ENCODE results near the gene TRAP1.

DNA sequence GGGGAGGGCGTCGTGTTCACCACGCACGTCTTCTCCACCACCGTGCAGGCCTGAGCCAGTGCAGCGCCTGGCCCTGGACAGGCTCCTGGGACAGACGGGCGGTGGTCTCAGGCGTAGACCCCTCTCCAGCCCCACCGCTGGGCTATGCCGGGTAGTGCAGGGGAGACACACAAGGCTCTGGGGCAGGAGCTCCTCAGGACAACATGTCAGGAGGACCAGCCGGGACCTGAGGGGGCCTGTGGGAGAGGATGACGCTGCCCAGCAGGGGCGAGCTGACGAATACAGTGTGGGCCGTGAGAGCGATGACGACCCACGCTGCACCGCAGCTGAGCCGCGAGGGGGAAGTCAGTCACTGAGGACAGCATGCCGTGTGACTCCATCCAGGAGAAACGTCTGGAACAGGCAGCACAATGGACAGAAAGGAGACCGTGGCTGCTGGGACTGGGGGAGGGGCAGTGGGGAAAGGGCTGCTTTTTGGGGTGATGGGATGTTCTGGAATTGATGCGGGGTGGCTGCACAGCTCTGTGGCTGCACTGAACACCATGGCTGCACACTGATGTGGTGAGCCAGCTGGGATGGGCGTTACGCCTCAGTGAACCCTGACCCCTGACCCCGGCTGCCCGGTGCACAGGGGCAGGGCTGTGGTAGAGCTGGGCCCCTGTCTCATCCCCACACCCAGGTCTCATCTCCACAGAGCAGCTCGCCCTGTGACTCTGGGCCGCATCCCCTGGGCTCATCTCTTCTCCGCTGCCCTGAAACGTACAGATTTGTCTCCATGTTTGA lies 42.6 kb downstream of the TRAP1 start:
- TF ChIP-seq TEAD4 (IDR thresholded peaks at IDR 0.05) (no peak), YY1 (IDR thresholded peaks at IDR 0.05; ENCODE audit: low read depth) (no peak), EGR1 (IDR thresholded peaks at IDR 0.05) (no peak), RAD21 (IDR thresholded peaks at IDR 0.05; ENCODE audit: low read depth) (no peak), CEBPB (IDR thresholded peaks at IDR 0.05) (no peak), TAF1 (IDR thresholded peaks at IDR 0.05; ENCODE audit: low read depth) (no peak), EP300 (IDR thresholded peaks at IDR 0.05; ENCODE audit: borderline replicate concordance) (no peak), FOXM1 (IDR thresholded peaks at IDR 0.05; ENCODE audit: borderline replicate concordance, low read depth) (no peak), TCF12 (IDR thresholded peaks at IDR 0.05; ENCODE audit: low read depth) (no peak), NFIC (IDR thresholded peaks at IDR 0.05) (no peak), CREB1 (IDR thresholded peaks at IDR 0.05; ENCODE audit: low read depth) (no peak)
- TF ChIP-seq, protein P1, sequence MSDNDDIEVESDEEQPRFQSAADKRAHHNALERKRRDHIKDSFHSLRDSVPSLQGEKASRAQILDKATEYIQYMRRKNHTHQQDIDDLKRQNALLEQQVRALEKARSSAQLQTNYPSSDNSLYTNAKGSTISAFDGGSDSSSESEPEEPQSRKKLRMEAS (IDR thresholded peaks at IDR 0.05) = no peak
- TF ChIP-seq, protein P2, sequence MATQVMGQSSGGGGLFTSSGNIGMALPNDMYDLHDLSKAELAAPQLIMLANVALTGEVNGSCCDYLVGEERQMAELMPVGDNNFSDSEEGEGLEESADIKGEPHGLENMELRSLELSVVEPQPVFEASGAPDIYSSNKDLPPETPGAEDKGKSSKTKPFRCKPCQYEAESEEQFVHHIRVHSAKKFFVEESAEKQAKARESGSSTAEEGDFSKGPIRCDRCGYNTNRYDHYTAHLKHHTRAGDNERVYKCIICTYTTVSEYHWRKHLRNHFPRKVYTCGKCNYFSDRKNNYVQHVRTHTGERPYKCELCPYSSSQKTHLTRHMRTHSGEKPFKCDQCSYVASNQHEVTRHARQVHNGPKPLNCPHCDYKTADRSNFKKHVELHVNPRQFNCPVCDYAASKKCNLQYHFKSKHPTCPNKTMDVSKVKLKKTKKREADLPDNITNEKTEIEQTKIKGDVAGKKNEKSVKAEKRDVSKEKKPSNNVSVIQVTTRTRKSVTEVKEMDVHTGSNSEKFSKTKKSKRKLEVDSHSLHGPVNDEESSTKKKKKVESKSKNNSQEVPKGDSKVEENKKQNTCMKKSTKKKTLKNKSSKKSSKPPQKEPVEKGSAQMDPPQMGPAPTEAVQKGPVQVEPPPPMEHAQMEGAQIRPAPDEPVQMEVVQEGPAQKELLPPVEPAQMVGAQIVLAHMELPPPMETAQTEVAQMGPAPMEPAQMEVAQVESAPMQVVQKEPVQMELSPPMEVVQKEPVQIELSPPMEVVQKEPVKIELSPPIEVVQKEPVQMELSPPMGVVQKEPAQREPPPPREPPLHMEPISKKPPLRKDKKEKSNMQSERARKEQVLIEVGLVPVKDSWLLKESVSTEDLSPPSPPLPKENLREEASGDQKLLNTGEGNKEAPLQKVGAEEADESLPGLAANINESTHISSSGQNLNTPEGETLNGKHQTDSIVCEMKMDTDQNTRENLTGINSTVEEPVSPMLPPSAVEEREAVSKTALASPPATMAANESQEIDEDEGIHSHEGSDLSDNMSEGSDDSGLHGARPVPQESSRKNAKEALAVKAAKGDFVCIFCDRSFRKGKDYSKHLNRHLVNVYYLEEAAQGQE (IDR thresholded peaks at IDR 0.05; ENCODE audit: low read depth) = no peak
- TF ChIP-seq, protein P3, sequence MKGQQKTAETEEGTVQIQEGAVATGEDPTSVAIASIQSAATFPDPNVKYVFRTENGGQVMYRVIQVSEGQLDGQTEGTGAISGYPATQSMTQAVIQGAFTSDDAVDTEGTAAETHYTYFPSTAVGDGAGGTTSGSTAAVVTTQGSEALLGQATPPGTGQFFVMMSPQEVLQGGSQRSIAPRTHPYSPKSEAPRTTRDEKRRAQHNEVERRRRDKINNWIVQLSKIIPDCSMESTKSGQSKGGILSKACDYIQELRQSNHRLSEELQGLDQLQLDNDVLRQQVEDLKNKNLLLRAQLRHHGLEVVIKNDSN (IDR thresholded peaks at IDR 0.05) = no peak
